Omental fat pad (tissue), 4 donors: Measurements from ENCODE around the gene OR5H2. TPM values are rescaled to one million over a fixed set of nuclear protein-coding genes. Genes with fewer than 3 reads are reported as not detected.

Source experiments
- ATAC-seq: fragments of 150-250 bp; one replicate; pipeline ENCODE4 v1.9.1; 2016; ENCODE audit warnings: mild to moderate bottlenecking, moderate library complexity; ENCODE audit not compliant: low FRiP score
- DNase-seq: peaks from one replicate; pipeline ENCODE4 v3.0.0-alpha.2; 2019; ENCODE audit warnings: low spot score
- total RNA-seq, 4 donors: library from RNA; depleted of rRNA; stranded (reverse); fragments of >200 nt; gene quantifications; one replicate each; pipeline ENCODE4 v1.1.0, GENCODE V29; 2016
- TF ChIP-seq, protein P1 (sequence below), 3 donors: fragments of 450-650 bp; IDR thresholded peaks; one replicate each; pipeline ENCODE4 v1.5.1; 2016 to 2017; ENCODE audit warnings: antibody characterized with exemption in 3 of 3, mild to moderate bottlenecking in 3 of 3, moderate library complexity in 2 of 3

The OR5H2 gene
- total RNA-seq, 4 donors from 2014 or later, result not detected

DNA sequence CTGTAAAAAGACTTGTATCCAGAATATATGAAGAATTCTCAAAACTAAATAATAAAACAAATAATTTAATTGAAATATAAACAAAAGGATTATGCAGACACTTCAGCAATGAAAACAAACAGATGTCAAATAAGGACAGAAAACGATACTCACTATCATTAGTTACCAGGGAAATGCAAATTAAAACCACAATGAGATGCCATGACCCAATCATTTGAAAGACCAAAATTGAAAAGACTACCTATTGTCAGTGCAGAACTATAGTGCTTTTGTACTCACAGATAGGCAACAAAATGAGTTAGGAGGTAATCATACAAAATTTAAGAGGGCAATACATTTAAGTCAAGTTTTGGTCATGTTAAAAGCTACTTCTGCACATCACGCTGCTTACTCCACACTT, 39.8 kb downstream of the OR5H2 start:
- TF ChIP-seq, protein P1, sequence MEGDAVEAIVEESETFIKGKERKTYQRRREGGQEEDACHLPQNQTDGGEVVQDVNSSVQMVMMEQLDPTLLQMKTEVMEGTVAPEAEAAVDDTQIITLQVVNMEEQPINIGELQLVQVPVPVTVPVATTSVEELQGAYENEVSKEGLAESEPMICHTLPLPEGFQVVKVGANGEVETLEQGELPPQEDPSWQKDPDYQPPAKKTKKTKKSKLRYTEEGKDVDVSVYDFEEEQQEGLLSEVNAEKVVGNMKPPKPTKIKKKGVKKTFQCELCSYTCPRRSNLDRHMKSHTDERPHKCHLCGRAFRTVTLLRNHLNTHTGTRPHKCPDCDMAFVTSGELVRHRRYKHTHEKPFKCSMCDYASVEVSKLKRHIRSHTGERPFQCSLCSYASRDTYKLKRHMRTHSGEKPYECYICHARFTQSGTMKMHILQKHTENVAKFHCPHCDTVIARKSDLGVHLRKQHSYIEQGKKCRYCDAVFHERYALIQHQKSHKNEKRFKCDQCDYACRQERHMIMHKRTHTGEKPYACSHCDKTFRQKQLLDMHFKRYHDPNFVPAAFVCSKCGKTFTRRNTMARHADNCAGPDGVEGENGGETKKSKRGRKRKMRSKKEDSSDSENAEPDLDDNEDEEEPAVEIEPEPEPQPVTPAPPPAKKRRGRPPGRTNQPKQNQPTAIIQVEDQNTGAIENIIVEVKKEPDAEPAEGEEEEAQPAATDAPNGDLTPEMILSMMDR (IDR thresholded peaks at IDR 0.05), result no peak
- ATAC-seq (no peak), DNase-seq (no peak)

DNA sequence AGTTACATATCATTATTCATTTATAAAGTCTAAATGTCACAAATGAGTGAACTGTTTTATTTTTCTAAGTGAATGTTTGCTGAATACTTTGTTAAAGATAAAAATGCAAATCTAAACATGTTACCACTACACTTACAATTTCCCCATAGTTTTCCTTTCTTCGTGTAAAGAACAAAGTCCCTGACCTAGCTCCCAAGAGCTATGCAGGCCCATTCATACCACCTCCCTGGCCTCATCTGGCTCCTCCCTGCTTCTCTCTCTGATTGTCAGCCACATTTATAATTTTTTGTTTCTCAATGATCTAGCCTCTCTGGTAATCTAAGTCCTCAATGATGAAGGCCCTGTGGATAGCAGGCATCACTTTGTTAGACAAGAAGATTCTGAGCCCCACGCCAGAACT, 40.4 kb downstream of the OR5H2 start:
- DNase-seq (no peak), ATAC-seq (no peak)
- TF ChIP-seq, protein P1 (IDR thresholded peaks at IDR 0.05), result no peak

DNA sequence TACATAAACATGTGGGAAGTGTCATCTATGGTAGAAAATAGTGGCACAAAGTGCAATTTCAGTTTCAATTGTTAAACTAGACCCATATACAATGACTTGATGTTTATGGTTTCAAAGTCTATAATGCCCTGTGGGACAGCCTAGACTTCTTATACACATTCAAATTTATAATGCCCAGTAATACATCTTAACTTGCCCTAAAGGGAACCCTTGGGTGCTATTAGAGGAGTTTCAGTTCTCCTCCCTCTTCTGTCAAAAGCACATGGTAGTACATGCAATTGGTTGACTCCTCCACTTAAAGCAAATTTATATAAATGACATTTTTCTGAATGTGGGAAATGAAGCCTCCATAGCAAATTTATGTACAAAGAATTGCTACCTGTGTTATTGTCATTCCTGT, 41.1 kb downstream of the OR5H2 start:
- DNase-seq, result no peak
- TF ChIP-seq, protein P1 (IDR thresholded peaks at IDR 0.05), result no peak
- ATAC-seq, result no peak

DNA sequence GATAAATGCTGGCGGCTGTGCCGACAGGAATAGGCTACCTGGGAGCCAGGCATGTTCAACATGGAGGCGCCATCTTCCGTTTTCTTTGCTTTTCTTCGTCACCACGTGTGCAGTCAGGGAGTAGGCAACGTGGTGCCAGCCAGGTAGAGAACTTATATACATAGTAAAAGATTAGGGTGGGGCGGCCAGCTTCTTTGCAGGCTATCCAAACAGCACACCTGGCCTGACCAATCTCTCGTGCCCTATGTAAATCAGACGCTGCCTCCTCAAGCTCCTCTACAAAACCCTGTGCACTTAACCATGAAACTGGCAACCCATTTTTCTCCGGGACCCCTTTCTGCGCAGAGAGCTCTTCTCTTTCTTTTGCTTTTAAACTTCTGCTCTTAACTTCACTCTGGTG, 42.8 kb downstream of the OR5H2 start:
- ATAC-seq, result no peak
- TF ChIP-seq, protein P1 (IDR thresholded peaks at IDR 0.05), result no peak
- no peak for DNase-seq

DNA sequence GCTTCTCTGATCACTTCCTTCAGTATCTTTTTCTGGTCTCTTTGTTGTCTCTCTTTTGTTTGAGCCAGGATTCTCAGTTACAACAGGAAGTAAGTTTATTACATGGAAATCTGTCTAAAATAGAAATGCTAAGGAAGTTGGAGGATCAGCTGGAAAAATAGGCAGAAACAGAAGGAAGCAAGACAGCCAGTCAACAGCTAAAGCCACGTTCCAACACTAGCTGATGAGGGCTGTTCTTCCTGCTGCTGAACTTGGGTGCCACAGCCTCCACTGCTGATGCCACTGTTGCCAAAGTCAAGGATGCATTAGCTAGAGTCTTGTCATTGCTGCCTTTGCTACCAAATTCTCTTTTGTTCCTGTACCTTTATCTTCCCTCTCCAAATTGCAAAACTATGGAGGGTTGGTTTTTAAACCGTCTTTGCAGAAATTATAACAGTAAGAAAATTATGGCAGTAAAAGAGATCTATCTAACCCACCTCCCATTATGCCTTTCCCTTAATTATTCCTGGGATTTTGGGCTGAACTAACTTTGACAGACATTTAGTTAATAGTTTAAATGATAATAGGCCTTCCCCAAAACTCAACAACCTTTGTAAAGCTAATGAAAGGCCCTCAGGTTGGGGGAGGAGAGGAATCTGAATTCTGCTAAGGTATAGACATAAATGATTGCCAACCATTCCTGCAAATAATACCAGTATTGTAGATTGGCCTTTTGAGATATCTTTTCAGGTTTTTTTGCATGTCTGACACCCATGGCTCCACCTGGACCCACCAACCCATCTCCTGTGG, 44.0 kb downstream of the OR5H2 start:
- TF ChIP-seq, protein P1 (IDR thresholded peaks at IDR 0.05), result no peak
- no peak for ATAC-seq

DNA sequence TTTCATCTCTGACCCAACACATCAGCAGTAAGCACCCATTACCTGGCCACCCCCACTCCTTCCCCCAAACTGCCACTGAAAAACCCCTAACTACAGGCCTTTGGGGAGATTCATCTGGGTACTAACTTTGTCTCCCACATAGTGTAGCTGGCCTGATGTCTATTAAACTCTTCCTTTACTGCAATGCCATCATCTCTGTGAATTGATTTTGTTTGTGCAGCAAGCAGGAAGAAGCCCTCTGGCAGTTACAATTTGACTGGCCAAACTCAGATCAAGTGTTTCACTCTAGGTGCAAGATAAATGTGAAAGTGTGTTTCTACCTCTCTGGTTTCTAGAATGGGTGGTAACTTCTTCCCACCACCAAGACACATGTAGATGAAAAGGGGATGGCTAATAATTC, 44.6 kb downstream of the OR5H2 start:
- ATAC-seq (no peak), DNase-seq (no peak)
- TF ChIP-seq, protein P1 (IDR thresholded peaks at IDR 0.05), result no peak

More for the DNA sequence above, 44.0 kb downstream of the OR5H2 start:
- DNase-seq, result no peak

DNA sequence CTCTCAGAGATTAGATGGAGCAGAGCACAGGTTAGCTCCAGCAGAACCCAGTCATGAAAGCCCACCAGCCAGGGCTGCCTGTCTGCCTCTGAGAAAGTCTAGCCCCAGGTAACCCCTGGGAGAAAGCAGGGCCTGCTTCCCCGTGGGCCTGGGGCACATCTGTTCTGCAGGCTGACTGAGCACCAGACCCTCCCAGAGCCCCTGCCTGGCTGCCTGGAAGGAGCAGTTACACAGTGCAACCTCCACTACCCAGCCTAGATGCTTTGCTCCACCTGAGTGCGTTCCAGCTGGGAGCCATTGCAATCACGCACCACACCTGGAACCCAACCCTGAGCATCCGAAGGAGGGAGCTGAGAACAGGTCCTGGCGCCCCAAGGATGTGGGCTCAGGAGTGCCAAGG, 46.6 kb downstream of the OR5H2 start:
- TF ChIP-seq, protein P1 (IDR thresholded peaks at IDR 0.05), result no peak
- ATAC-seq (no peak), DNase-seq (no peak)
